ENCODE results near the gene LIN54.

DNA sequence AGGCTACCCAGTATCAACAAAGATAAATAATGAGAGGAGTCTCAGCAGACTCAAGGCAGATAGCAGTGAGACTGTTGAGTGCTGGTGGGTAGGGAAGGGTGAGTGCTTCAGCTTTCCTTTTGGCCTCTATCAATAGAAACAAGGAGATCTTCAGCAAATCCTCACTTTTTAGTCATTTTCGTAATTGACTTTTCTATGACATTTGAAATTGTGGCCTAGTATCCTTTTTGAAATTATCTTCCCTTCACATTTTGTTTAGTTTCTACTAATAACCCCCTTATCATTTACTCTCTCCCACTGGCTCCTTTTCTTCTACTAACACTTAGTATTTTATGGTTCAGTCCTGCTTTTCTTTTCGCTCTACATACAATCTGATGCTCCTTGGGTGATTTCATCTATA lies 44.9 kb downstream of the LIN54 start:
- TF ChIP-seq POLR2A (IDR thresholded peaks at IDR 0.05) = no peak
- TF ChIP-seq, protein P1, sequence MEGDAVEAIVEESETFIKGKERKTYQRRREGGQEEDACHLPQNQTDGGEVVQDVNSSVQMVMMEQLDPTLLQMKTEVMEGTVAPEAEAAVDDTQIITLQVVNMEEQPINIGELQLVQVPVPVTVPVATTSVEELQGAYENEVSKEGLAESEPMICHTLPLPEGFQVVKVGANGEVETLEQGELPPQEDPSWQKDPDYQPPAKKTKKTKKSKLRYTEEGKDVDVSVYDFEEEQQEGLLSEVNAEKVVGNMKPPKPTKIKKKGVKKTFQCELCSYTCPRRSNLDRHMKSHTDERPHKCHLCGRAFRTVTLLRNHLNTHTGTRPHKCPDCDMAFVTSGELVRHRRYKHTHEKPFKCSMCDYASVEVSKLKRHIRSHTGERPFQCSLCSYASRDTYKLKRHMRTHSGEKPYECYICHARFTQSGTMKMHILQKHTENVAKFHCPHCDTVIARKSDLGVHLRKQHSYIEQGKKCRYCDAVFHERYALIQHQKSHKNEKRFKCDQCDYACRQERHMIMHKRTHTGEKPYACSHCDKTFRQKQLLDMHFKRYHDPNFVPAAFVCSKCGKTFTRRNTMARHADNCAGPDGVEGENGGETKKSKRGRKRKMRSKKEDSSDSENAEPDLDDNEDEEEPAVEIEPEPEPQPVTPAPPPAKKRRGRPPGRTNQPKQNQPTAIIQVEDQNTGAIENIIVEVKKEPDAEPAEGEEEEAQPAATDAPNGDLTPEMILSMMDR (IDR thresholded peaks at IDR 0.05) = no peak
- no peak for TF ChIP-seq POLR2AphosphoS5 (IDR thresholded peaks at IDR 0.05)

Data from sigmoid colon (tissue), 4 donors.